ENCODE results near the gene PUS1. TPM values are rescaled to one million over a fixed set of nuclear protein-coding genes. Genes with fewer than 3 reads are reported as not detected.

The PUS1 gene
- total and polyA plus RNA-seq, 9 of the 15 experiments (the other 6 are each of a cell fraction or from before 2014, with no cell fraction given) = 1.9 to 90.8 (median 30.0) TPM

DNA sequence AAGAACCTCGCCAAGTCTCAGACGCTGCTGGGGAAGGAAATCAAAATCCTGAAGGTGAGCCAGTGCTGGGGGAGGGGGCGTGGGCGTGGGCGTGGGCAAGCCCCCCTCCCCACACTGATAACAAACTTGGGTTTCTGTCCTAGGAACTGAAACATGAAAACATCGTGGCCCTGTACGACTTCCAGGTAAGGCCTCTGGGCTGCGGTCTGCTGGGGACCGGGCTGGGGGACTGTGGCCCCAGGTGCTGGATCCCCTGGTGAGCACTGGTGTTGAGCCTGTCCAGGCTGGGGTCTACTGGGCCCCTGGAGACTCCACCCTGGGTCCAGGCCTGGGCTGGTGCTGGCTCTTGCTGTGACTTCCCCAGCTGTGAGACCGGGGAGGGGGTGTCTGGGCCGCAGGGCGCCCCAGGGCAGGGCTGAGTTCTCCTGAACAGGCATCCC, 33.4 kb upstream of the PUS1 start (continued):
- TF ChIP-seq FOXK1 (CRISPR knock-in tag; IDR thresholded peaks at IDR 0.05; ENCODE audit: borderline replicate concordance) = no peak

DNA sequence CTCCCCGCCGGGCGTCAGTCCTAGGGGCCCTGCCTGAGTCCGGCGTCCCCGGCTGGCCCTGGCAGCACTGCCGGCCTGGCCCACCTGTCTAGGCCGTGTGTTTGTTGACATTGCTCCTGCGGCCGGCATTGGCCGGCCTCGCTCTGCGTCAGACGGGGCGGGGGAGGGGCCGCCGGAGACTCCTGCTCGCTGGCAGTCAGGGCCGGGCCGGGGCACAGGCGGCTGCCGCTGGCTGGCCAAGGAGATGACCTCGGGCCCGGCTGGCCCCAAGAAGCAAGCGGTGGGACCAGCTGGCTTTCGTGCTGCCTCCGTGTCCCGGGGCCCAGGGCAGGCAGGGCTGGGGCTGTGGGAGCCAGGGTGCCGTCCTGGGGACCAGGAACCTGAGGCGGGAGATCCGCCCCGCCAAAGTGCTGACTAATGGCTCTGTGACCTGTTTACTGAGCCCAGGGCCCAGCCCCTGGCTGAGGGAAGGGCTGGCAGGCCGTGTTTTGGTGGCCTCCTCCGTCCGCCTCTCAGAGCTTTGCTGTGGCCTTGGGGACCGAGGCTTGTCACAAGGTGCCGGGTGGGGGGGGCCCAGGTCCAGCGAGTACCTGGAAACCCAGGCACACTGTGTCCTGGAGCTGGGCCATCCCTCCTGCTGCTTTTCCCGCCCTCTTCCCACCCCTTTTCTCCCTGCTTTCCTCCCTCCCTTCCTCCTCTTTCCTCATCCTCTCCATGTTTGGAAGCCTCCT, 32.8 kb upstream of the PUS1 start:
- Histone ChIP-seq H3K27ac (ENCODE audit: extremely low read depth, low read depth, low read length) (peak overlapping the region; percentile 86), H4K20me1 (replicated peaks; ENCODE audit: control insufficient read depth, insufficient read depth, low read length) (no peaks in the 10 kb centered on the region; the same call in 1 of the 2 replicates), H3K9me3 (replicated peaks; ENCODE audit: control insufficient read depth, insufficient read depth, low read depth, low read length) (no peaks in the 10 kb centered on the region), H3K36me3 (ENCODE audit: control insufficient read depth, insufficient read depth, low read length) (peaks cover 8% of the 10 kb centered on the region; the same call in 1 of the 3 replicates), H3K79me2 (ENCODE audit: control insufficient read depth, insufficient read depth, low read length) (peaks cover 16% of the 10 kb centered on the region), H3K9me1 (ENCODE audit: control insufficient read depth, insufficient read depth, low read length) (no peaks in the 10 kb centered on the region), H3K4me1 (replicated peaks in 1 of 2; ENCODE audit: control insufficient read depth in 2 of 2, insufficient read depth in 2 of 2, low read length in 2 of 2) (peaks cover 4 to 41% of the 10 kb centered on the region in 2 experiments; a peak in 4 of 5 replicates), H3K9ac (ENCODE audit: insufficient read depth in 1 of 2, low read depth in 2 of 2, low read length in 2 of 2) (peak overlapping the region; percentile 78 to 90), H2AFZ (ENCODE audit: low read depth, low read length) (peak overlapping the region; percentile 84), H3K4me2 (ENCODE audit: insufficient read depth, low read length) (peak overlapping the region; percentile 75), H3K27me3 (ENCODE audit: control insufficient read depth in 2 of 2, insufficient read depth in 2 of 2, low read length in 2 of 2) (no peaks in the 10 kb centered on the region), H3K4me3 (peak overlapping the region; percentile 53)
- ChIA-PET POLR2A (interaction anchor here (0.6 to 1.5 kb wide), 6 partner anchors 12 to 420 kb away, joined by 3 to 6 read pairs (median 4); no protein-coding TSS in a partner anchor), CTCF (ENCODE audit: low intra/inter-chr PET ratio) (no interaction called here)
- intact Hi-C loops (cut with micrococcal nuclease) (no loop called here), in situ Hi-C loops (cut with MboI) (no loop called here)
- BruUV-seq (replicated peaks) = no TSS peak
- WGBS (ENCODE audit: insufficient coverage, low coverage, missing lambda C conversion rate) = 2% methylated on average over 35 of the region's 39 CpGs
- FAIRE-seq (peak; percentile 83), ATAC-seq (peak; percentile 91), DNase-seq (ENCODE audit: extremely low read depth in 1 of 4, low spot score in 3 of 4) (peak; percentile 78 to 89 (median 84))
- TF ChIP-seq ZNF140 (CRISPR knock-in tag; IDR thresholded peaks at IDR 0.05) = no peak
- no peak for TF ChIP-seq ZNF124 (CRISPR knock-in tag; IDR thresholded peaks at IDR 0.05)
- TF ChIP-seq, protein P1, sequence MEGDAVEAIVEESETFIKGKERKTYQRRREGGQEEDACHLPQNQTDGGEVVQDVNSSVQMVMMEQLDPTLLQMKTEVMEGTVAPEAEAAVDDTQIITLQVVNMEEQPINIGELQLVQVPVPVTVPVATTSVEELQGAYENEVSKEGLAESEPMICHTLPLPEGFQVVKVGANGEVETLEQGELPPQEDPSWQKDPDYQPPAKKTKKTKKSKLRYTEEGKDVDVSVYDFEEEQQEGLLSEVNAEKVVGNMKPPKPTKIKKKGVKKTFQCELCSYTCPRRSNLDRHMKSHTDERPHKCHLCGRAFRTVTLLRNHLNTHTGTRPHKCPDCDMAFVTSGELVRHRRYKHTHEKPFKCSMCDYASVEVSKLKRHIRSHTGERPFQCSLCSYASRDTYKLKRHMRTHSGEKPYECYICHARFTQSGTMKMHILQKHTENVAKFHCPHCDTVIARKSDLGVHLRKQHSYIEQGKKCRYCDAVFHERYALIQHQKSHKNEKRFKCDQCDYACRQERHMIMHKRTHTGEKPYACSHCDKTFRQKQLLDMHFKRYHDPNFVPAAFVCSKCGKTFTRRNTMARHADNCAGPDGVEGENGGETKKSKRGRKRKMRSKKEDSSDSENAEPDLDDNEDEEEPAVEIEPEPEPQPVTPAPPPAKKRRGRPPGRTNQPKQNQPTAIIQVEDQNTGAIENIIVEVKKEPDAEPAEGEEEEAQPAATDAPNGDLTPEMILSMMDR (IDR thresholded peaks at IDR 0.05 in 2 of 3, conservative IDR thresholded peaks at IDR 0.05 in 1 of 3; ENCODE audit: insufficient read depth in 2 of 3, low read depth in 1 of 3, low read length in 3 of 3) = no peak
- no peak for TF ChIP-seq ZNF583 (CRISPR knock-in tag; IDR thresholded peaks at IDR 0.05)
- peak; percentile 18; the same call in 1 of the 2 replicates for TF ChIP-seq CBFA2T3 (IDR thresholded peaks at IDR 0.05)
- peak; percentile 53 for TF ChIP-seq PRPF4 (IDR thresholded peaks at IDR 0.05; ENCODE audit: insufficient read depth, low read depth, low read length, poor library complexity, severe bottlenecking)
- TF ChIP-seq SMAD2 (IDR thresholded peaks at IDR 0.05; ENCODE audit: low read depth, low read length) = no peak
- no peak for TF ChIP-seq FOS (IDR thresholded peaks at IDR 0.05; ENCODE audit: extremely low read depth, insufficient read length)
- TF ChIP-seq NFRKB (IDR thresholded peaks at IDR 0.05; ENCODE audit: low read depth) = 0 out of 2 replicates have a peak, but pooled peaks have one; percentile 30
- no peak for TF ChIP-seq ZNF655 (CRISPR knock-in tag; IDR thresholded peaks at IDR 0.05)
- TF ChIP-seq MTA3 (IDR thresholded peaks at IDR 0.05; ENCODE audit: borderline replicate concordance) = peak; percentile 79
- peak; percentile 62; the same call in 1 of the 2 replicates for TF ChIP-seq L3MBTL2 (IDR thresholded peaks at IDR 0.05)
- no peak for TF ChIP-seq IFI16 (CRISPR knock-in tag; IDR thresholded peaks at IDR 0.05)
- no peak for TF ChIP-seq ZNF444 (CRISPR knock-in tag; IDR thresholded peaks at IDR 0.05)
- TF ChIP-seq, protein P2, sequence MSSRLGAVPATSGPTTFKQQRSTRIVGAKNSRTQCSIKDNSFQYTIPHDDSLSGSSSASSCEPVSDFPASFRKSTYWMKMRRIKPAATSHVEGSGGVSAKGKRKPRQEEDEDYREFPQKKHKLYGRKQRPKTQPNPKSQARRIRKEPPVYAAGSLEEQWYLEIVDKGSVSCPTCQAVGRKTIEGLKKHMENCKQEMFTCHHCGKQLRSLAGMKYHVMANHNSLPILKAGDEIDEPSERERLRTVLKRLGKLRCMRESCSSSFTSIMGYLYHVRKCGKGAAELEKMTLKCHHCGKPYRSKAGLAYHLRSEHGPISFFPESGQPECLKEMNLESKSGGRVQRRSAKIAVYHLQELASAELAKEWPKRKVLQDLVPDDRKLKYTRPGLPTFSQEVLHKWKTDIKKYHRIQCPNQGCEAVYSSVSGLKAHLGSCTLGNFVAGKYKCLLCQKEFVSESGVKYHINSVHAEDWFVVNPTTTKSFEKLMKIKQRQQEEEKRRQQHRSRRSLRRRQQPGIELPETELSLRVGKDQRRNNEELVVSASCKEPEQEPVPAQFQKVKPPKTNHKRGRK (tag; IDR thresholded peaks at IDR 0.05) = no peak
- TF ChIP-seq POLR3G (IDR thresholded peaks at IDR 0.05; ENCODE audit: extremely low read depth, insufficient read length, insufficient replicate concordance) = no peak
